Stimulated activated CD8-positive, alpha-beta memory T cell treated with anti-CD3 and anti-CD28 coated beads, Interleukin-15, amount 100 ng/mL, for 4 hours (primary cell): ENCODE data around the gene EFEMP1.
"Not testable (repeated sequence)": the region's sequence is repeated elsewhere in the genome, so short reads cannot be mapped to it uniquely, and the experiment has no call there.

Experiments
- DNase-seq, 2 donors: peaks; one replicate each; pipeline ENCODE4 v3.0.0-alpha.2; 2020; ENCODE audit warnings: low read depth in 2 of 2

EFEMP1 gene

GRCh38 chr2:55865096-55865835, 58.3 kb downstream of the EFEMP1 start:
- DNase-seq = no peak

GRCh38 chr2:55864351-55865084, 59.1 kb downstream of the EFEMP1 start:
- no peak for DNase-seq

- no peak for DNase-seq
These were observed 60.8 kb downstream of the EFEMP1 start for GRCh38 chr2:55862673-55863390.

- no peak for DNase-seq
These were observed 61.3 kb downstream of the EFEMP1 start for GRCh38 chr2:55862246-55862645.

- no peak for DNase-seq
These were observed 61.8 kb downstream of the EFEMP1 start for GRCh38 chr2:55861733-55862132.

- DNase-seq = no peak
These were observed 62.8 kb downstream of the EFEMP1 start for GRCh38 chr2:55860832-55861231.

- DNase-seq = no peak
These were observed 63.7 kb downstream of the EFEMP1 start for GRCh38 chr2:55859875-55860274.

- DNase-seq = no peak
These were observed 65.8 kb downstream of the EFEMP1 start for GRCh38 chr2:55857766-55858165.

- no peak for DNase-seq
These were observed 66.6 kb downstream of the EFEMP1 start for GRCh38 chr2:55856936-55857335.

GRCh38 chr2:55848096-55848495, 75.5 kb downstream of the EFEMP1 start:
- no peak for DNase-seq

GRCh38 chr2:55846426-55846825, 77.2 kb downstream of the EFEMP1 start:
- DNase-seq = no peak

GRCh38 chr2:55844986-55845385, 78.6 kb downstream of the EFEMP1 start:
- no peak for DNase-seq

GRCh38 chr2:55843994-55844345, 79.6 kb downstream of the EFEMP1 start:
- DNase-seq = no peak

- DNase-seq = no peak
These were observed 80.2 kb downstream of the EFEMP1 start for GRCh38 chr2:55843096-55843993.

- DNase-seq = no peak
These were observed 81.5 kb downstream of the EFEMP1 start for GRCh38 chr2:55842046-55842445.

- DNase-seq = no peak
These were observed 83.1 kb downstream of the EFEMP1 start for GRCh38 chr2:55840460-55840859.

GRCh38 chr2:55839182-55839819, 84.3 kb downstream of the EFEMP1 start:
- DNase-seq = no peak

GRCh38 chr2:55838653-55839052, 84.9 kb downstream of the EFEMP1 start:
- DNase-seq = no peak

- DNase-seq = not testable (repeated sequence)
These were observed 85.5 kb downstream of the EFEMP1 start for GRCh38 chr2:55838117-55838516.

GRCh38 chr2:55837073-55837472, 86.5 kb downstream of the EFEMP1 start:
- no peak for DNase-seq
